Measurements from ENCODE around the gene POLR2J3.
"Not testable (repeated sequence)": the region's sequence is repeated elsewhere in the genome, so short reads cannot be mapped to it uniquely, and the experiment has no call there.

Gene POLR2J3

DNA sequence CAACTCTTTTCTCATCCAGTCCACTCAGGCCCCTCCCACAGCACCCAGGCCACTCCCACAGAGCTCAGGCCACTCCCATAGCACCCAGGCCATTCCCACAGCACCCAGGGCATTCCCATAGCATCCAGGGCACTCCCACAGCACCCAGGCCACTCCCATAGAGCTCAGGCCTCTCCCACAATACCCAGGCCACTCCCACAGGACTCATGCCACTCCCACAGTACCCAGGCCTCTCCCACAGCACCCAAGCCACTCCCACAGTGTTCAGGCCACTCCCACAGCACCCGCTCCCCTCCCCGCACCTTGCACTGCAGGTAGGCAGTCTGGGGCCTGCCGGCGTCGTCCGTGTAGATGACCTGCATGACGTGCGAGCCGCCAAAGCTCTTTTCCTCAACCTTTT, 17.5 kb upstream of the POLR2J3 start:
- not testable (repeated sequence) for DNase-seq (ENCODE audit: low read depth in 1 of 2, low spot score in 1 of 2)

DNA sequence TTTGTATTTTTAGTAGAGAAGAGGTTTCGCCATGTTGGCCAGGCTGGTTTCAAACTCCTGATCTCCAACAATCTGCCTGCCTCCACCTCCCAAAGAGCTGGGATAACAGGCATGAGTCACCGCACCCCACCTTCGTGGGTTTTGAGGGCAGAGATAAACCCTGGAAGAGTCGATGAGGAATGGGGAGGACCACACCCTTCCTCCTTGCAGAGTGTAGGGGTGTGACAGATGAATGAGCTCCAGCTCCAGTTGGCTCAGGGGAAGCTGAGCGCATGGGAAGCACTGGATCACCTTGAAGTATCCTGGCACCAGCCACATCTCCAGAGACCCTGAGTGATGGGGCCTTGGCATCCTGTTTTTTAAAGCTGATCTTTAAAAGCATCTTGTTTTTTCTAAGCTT, 11.1 kb upstream of the POLR2J3 start:
- not testable (repeated sequence) for DNase-seq (ENCODE audit: low read depth in 1 of 2, low spot score in 1 of 2)

DNA sequence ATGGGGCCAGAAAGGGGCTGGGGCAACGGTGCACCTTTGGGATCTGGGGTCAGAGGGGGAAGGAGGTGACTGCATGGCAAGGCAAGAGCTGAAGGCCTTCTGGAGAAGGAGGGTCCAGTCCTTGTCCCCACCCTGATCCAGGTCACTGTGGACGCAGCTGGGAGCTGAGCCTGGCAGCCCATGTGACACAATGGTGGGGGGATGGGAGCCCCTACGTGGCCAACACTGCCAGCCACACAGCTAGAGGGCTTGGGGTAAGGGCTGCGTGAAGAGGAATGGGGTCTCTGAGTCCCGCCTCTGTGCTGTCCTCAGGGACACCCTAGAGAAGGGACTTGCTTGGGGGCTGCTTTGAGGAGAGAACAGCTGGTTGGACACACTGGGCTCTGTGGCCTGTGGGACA, 9.3 kb upstream of the POLR2J3 start:
- not testable (repeated sequence) for DNase-seq (ENCODE audit: low read depth in 1 of 2, low spot score in 1 of 2)

DNA sequence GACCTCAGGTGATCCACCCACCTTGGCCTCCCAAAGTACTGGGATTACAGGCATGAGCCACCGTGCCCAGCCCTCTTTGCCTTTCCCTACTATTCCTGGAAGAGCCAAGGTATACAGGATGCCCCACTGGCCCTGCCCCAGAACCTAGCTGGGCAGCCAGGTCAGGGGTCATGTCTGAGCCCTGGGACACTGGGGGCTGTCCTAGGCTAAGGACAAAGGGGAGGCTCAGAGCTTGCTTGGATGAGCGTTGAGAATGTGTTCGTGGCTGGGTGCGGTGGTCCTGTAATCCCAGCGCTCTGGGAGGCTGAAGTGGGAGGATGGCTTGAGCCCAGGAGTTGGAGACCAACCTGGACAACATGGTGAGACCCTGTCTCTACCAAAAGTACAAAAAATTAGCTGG, 6.1 kb upstream of the POLR2J3 start:
- not testable (repeated sequence) for DNase-seq (ENCODE audit: low read depth in 1 of 2, low spot score in 1 of 2)

DNA sequence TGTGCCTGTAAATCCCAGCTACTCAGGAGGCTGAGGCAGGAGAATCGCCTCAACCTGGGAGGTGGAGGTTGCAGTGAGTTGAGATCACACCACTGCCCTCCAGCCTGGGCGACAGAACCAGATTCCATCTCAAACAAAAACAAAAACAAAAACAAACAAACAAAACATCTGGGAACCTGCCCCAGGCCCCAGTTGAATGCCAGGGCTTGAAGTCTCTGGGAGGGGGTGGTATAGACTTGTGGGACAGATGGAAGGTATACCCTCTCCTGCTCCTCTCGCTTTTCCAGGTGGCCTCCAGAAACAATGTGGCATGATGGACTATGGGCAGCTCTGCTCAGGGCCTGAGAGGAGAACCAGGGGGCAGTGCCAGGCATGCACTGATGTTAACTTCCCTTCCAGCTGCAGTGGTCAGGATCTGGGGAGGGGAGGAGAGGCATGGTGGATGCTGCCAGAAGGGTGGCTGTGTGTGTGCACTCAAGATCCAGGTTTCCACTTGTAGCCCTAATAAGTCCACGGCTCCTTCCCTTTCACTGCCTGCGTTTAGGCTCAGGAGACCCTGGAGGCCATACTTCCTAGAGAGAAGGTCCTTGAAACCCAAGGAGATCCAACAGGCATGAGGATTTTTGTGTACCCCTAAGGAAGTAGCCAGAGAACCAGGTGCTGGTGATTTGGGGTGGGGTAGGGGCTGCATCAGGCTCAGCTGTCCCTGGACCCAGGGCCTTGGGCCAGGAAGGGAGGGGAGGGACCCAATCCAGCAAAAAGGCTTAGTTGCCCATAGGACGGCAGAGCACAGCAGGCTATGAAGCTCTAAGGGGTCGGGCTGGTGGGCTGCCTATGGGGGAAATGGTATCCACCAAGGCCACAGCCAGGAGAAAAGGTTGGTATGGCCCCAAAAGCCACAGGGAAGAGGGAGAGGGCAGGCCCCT, 5.2 kb upstream of the POLR2J3 start:
- DNase-seq (ENCODE audit: low read depth in 1 of 2, low spot score in 1 of 2): not testable (repeated sequence)

DNA sequence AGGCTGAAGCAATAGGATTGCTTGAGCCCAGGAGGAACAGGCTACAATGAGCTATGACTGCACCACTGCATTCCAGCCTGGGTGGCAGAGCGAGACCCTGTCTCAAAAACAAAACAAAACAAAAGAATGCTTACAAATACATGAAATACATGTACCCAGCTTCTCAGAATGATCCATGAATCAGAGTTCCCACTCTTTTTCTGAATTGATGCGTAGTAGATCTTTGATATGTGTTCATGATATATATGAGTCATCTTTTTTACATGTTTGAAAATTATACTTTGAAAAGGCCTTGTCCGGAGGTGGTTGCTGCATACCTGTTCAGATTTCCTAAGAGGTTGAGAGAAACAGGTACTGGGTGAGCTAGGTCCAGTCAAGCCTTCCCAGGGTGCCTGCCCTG, 4.0 kb upstream of the POLR2J3 start:
- DNase-seq (ENCODE audit: low read depth in 1 of 2, low spot score in 1 of 2): not testable (repeated sequence)

DNA sequence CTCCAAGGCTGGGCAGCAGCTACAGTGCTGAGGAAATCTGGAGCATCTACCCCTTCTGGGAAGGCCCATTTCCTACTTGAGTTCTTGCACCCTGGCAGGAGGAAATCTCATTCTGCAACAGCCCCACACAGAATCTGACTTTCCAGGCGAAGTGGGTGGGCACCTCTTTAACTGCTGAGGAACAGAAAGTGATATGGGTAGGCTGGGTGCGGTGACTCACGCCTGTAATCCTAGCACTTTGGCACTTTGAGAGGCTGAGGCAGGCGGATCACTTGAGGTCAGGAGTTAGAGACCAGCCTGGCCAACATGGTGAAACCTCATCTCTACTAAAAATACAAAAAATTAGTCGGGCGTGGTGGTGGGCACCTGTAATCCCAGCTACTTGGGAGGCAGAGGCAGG, 2.2 kb upstream of the POLR2J3 start:
- DNase-seq (ENCODE audit: low read depth in 1 of 2, low spot score in 1 of 2): not testable (repeated sequence)

DNA sequence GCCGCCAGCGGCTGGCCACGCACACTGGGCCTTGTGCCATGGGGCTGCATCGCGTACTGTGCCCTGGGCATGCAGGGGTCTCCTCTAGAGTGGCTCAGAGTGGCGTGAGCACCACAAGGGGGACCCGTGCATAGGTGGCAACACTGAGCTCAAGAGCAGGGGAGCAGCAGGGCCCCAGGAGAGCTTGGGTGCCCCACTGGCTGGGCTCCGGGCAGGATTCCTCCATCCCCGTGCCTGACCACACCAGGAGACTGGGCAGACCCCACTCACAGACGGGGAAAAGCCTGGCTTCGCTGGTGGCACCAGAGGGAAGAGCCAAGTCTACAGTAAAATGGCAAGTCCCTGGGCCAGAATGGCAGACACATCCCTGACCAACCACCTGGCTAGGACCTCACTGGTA, 3.8 kb downstream of the POLR2J3 start:
- DNase-seq (ENCODE audit: low read depth in 1 of 2, low spot score in 1 of 2): not testable (repeated sequence)

DNA sequence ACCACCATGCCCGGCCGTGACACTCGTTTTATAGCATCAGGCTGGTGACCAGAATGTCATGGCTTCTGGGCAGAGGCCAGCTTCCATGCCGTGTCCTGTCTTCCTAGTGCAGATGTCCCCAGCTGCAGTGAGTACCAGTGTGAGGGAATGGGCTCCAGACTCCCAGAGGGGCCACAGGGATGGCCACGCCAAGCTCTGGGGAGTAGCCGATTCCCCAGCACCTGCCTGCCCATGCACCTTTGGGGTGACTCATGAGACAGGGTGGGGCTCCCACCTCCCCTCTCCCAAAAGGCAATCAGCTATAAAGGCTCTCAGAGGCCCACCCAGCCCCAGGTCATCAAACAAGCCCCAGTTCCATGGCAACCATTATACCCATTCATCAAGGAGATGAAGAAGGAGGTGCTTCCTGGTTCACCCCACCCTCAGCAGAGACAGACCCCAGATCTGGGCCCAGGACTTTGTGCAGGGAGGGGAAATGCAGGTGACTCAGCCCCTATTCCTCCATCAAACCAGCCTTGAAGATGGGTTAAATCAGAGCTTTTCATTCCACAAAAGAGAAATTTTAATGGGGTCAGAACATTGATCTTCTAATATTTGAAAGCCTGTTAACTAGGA, 21.5 kb downstream of the POLR2J3 start, which contains the start of gene SPDYE2:
SPDYE2 (plus strand) TSS at position 419 of the 615 bp plus-strand sequence. CDS start 2,030 bp downstream, outside the sequence.
- DNase-seq (ENCODE audit: low read depth in 1 of 2, low spot score in 1 of 2): not testable (repeated sequence)

DNA sequence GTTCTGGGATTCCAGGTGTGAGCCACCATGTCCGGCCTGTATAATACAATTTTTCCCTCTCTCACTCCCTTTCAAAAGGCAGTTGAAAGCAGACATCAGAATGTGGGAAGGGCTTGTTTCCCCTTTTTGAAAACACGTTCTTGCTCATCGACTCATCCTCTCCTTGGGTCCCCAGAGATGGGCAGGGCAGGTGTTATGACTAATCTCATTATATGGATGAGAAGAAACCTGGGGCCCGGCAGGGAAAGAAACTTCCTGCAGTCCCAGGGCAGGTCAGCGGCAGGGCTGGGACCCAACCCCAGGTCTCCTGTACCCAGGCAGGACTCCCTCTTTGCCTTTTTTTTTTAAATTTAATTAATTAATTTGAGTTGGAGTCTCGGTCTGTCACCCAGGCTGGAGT, 26.0 kb downstream of the POLR2J3 start:
- DNase-seq (ENCODE audit: low read depth in 1 of 2, low spot score in 1 of 2): not testable (repeated sequence)

DNA sequence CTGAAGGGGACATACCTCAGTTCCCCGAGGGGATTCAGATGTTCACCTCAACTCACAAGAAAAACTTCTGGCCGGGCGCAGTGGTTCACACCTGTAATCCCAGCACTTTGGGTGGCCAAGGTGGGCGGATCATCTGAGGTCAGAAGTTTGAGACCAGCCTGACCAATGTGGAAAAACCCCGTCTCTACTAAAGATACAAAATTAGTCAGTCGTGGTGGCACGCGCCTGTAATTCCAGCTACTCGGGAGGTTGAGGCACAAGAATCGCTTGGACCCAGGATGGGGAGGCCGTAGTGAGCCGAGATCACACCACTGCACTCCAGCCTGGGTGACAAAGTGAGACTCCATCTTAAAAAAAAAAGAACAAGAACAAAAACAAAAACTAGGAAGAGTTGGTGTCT, 27.1 kb downstream of the POLR2J3 start:
- DNase-seq (ENCODE audit: low read depth in 1 of 2, low spot score in 1 of 2): not testable (repeated sequence)

DNA sequence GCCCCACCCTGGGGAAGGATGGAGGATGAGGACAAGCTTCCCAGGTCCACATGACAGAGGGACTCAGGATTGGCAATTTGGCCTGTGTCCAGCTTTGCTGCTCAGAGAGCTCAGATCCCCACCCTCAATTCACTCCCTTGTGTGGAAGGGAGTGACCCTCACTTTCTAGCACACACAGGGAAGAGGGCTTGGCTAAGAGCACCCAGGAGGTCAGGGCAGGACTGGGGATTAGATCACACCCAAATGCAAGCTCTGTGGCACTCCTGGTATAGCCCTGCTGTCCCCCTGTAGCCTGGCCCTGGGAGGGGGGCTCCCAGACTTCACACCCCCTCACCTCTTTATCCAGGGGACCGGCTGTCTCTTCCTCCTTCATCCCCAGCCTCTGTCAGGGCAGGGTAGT, 28.0 kb downstream of the POLR2J3 start:
- DNase-seq (ENCODE audit: low read depth in 1 of 2, low spot score in 1 of 2): not testable (repeated sequence)

DNA sequence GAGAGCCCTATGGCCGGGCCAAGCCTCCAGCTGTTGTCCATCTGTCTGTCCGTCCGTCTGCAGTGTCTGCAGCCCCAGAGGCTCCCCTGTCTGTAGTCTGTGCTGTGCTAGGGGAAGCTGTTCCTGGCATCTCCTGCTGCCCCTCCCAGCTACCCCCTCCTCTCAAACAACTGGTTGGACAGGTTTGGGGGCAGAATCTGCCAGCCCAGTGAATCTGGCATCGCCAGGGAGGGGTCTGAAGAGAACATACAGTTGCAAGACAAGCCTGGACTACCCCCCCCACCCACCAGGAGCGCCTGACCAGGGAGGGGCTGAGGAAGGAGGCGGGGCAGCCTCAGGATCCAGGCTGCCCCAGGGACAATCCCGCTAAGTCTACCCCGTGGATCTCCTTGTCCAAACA, 28.8 kb downstream of the POLR2J3 start, which contains the start of gene UPK3BL2:
UPK3BL2 (minus strand) TSS at position 101 of the 400 bp plus-strand sequence; CDS start at position 41, 60 bp downstream.
- DNase-seq (ENCODE audit: low read depth in 1 of 2, low spot score in 1 of 2): not testable (repeated sequence)

DNA sequence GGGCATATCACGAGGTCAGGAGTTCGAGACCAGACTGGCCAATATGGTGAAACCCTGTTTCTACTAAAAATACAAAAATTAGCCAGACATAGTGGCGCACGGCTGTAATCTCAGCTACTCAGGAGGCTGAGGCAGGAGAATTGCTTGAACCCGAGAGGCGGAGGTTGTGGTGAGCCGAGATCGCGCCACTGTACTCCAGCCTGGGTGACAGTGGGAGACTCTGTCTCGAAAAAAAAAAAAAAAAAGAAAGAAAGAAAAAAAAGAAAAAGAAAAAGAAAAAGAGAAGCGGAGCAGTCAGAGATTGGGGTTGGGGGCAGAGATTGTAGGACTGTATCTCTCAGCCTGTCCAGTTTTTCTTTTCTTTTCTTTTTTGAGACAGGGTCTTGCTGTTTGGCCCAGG, 29.6 kb downstream of the POLR2J3 start:
- not testable (repeated sequence) for DNase-seq (ENCODE audit: low read depth in 1 of 2, low spot score in 1 of 2)

DNA sequence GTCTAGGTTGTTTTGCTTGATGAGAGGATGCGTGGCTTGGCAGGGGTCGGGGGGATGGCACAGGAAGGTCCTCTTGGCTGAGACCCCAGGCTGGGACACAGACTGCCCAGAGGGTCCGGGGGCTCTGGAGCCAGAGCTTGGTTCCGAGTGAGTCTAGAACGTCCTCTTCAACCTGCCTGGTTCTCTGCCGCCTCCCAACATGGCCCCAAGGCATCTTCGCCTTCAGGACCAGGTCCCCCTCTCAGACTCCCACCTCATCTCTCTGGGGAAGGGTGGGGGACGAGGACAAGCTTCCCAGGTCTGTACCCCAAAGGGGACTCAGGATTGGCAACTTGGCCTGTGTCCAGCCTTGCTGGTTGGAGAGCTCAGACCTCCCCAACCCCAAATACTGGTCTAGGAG, 30.3 kb downstream of the POLR2J3 start:
- DNase-seq (ENCODE audit: low read depth in 1 of 2, low spot score in 1 of 2): not testable (repeated sequence)

DNA sequence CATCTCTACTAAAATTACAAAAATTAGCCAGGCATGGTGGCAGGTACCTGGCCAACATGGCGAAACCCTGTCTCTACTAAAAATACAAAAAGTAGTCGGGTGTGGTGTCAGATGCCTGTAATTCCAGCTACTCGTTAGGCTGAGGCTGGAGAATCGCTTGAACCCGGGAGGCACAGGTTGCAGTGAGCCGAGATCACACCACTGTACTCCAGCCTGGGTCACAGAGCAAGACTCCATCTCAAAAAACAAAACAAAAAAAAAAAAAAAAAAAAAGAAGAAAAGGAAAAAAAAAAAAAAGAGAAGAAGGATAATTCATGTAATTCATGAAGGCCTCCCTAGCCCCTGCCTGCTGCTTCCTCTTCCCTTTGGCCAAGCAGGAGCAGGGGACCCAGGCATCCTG, 31.8 kb downstream of the POLR2J3 start:
- DNase-seq (ENCODE audit: low read depth in 1 of 2, low spot score in 1 of 2): not testable (repeated sequence)

DNA sequence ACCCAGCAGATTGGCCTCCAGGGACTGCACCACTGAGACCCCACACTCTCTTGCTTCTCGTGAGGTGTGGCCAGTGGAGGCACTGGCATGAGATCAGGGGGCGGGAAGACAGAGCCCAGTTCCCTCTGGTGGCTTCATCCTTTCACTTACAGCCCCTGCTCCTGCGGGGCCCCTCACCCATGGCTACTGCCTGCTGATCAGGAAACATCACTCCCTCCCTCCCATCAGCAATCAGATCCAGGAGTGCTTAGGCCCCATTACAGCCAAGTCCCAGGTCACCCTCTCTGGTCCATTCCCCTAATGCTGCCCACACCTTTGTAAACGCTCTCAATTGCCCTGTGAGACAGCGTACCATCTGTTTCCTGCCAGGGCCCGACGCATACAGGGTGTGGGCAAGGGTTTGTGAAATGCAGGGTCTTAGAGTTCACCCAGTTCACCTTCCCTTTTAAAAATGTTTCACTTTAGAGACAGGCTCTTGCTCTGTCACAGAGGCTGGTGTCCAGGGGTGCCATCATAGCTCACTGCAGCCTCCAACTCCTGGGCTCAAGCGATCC, 37.2 kb downstream of the POLR2J3 start:
- not testable (repeated sequence) for DNase-seq (ENCODE audit: low read depth in 1 of 2, low spot score in 1 of 2)

DNA sequence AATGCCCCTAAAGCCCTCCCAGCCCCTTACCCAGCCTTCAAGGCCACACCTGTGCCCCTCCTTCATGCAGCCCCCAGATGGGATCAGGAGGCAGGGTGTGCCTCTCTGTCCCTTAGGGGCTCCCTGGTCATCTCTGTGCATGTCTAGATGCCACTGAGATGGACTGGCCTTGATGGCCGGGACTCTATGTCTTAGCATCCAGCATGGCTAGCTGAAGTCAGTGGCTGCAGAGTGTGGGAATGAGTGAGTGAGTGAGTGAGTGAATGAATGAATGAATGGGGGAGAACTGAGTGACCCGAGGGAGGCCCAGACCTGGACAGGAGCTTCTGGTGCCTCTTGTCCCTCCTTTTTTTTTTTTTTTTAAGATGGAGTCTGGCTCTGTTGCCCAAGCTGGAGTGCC, 40.3 kb downstream of the POLR2J3 start:
- DNase-seq (ENCODE audit: low read depth in 1 of 2, low spot score in 1 of 2): not testable (repeated sequence)

DNA sequence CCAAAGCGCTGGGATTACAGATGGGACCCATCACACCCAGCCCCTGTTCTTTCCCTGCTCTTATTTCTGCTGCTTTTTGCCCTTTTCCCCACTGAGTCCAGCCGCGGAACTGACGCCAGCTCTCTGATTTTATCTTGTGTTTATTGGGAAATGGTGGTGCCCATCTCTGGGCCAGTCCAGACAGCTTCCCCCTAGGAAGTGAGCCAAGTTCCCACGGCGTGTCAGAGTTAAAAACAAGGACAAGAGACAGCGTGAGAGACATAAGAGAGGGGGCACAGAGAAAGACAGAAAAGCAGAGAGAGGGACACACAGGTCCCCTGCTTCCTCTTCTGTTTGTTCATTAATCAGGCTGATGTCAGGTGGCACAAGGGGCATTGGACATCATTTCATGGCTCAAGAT, 40.8 kb downstream of the POLR2J3 start:
- DNase-seq (ENCODE audit: low read depth in 1 of 2, low spot score in 1 of 2): not testable (repeated sequence)

DNA sequence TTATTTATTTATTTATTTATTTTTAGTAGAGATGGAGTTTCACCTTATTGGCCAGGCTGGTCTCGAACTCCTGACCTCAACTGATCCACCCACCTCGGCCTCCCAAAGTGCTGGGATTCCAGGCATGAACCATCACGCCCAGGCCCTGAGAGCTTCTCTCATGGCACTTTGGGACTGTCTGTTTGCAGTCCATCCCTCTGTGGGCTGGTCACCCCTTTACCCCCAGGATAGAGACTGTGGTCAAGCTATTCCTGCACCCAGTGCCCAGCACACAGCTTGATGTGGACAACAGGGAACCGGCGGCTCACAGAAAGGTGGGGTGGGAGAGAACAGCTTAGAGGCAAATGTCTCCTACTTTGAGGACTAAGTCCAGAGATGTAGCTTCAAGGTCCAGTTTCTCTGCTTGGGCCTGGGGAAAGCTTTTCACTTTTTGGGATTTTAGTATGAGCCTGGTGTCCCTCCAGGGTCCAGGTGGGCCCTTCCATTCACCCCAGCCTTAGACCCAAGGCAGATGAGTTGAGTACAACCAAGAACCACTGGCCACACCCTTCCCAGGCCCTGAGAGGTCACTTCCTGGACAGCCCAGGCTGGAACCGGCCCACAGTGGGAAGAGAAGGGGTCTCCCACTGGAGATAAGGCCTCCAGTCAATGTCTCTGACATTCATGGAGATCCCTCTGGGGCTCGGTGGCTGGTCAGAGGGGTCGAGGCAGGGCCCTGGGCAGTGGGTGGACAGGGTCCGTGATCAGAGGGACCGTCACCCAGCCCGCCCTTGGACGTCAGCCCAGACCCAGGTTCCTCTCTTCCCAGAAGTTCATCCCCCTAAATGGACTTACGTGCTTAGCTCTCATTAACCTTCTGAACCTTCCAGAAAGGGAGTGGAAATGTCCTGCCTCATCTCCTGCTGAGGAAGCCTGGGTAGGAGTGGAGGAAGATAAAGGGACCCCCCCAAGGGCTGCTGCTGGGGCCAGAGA, 44.3 kb downstream of the POLR2J3 start:
- DNase-seq (ENCODE audit: low read depth in 1 of 2, low spot score in 1 of 2): not testable (repeated sequence)

All from activated T-helper 1 cell treated with anti-CD3 and anti-CD28 coated beads, Interleukin-2, amount 50 U/mL, for 16 hours (primary cell).